ENCODE measurements around the gene PEX16.
A peak's percentile ranks its signal among the peaks of the same experiment; 100 is the strongest.

Gene PEX16

GRCh38 chr11:45925550-45925949 is 7.9 kb upstream of the PEX16 start:
- no peak for TF ChIP-seq EZH2phosphoT487 (IDR thresholded peaks at IDR 0.05; ENCODE audit: borderline replicate concordance, low read length)
- TF ChIP-seq, protein P1, sequence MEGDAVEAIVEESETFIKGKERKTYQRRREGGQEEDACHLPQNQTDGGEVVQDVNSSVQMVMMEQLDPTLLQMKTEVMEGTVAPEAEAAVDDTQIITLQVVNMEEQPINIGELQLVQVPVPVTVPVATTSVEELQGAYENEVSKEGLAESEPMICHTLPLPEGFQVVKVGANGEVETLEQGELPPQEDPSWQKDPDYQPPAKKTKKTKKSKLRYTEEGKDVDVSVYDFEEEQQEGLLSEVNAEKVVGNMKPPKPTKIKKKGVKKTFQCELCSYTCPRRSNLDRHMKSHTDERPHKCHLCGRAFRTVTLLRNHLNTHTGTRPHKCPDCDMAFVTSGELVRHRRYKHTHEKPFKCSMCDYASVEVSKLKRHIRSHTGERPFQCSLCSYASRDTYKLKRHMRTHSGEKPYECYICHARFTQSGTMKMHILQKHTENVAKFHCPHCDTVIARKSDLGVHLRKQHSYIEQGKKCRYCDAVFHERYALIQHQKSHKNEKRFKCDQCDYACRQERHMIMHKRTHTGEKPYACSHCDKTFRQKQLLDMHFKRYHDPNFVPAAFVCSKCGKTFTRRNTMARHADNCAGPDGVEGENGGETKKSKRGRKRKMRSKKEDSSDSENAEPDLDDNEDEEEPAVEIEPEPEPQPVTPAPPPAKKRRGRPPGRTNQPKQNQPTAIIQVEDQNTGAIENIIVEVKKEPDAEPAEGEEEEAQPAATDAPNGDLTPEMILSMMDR (IDR thresholded peaks at IDR 0.05; ENCODE audit: low read depth, low read length, poor library complexity, severe bottlenecking), result no peak
- Histone ChIP-seq H3K79me2 (ENCODE audit: control insufficient read depth, low read length) (peaks cover 53% of the 10 kb centered on the region), H3K4me2 (ENCODE audit: low read length) (no peak overlapping the region), H3K36me3 (ENCODE audit: control insufficient read depth, low read length) (peaks cover 42% of the 10 kb centered on the region), H3K27ac (ENCODE audit: low read depth, low read length) (no peak overlapping the region), H3F3A (ENCODE audit: control insufficient read depth, insufficient read depth) (peaks cover 25% of the 10 kb centered on the region), H3K9me3 (ENCODE audit: control insufficient read depth, insufficient read depth, low read length) (no peaks in the 10 kb centered on the region), H4K20me1 (ENCODE audit: control insufficient read depth, insufficient read depth, low read depth, low read length) (0 out of 2 replicates have a peak, but pooled peaks cover 3% of the 10 kb centered on the region), H3K4me3 (ENCODE audit: low read length) (no peak overlapping the region), H3K9me2 (replicated peaks; ENCODE audit: control insufficient read depth, low read length) (no peaks in the 10 kb centered on the region), H3K27me3 (ENCODE audit: control insufficient read depth, low read length) (peaks cover 6% of the 10 kb centered on the region), H3K4me1 (ENCODE audit: control insufficient read depth, low read length) (peaks cover 86% of the 10 kb centered on the region)

DNA sequence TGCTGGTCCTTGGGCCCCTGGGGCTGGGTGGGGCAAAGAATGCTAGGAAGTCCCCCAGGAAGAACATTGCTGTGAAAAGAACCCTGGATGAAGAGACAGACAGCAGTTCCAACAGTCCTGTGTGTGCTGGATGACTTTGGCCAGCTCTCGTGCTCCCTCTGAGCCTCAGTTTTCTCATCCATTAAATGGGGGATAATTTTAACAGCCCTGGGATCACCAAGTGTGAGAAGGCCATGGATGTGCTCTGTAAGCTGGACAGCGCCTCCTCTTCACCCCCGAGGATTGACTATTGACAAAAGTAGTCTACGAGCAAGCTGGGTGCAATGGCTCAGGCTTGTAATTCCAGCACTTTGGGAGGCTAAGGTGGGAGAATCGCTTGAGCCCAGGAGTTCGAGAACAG is 7.2 kb upstream of the PEX16 start:
- Histone ChIP-seq H3K9me3 (ENCODE audit: control insufficient read depth, insufficient read depth, low read length) (no peaks in the 10 kb centered on the region), H3K4me2 (ENCODE audit: low read length) (peak overlapping the region; percentile 95)

DNA sequence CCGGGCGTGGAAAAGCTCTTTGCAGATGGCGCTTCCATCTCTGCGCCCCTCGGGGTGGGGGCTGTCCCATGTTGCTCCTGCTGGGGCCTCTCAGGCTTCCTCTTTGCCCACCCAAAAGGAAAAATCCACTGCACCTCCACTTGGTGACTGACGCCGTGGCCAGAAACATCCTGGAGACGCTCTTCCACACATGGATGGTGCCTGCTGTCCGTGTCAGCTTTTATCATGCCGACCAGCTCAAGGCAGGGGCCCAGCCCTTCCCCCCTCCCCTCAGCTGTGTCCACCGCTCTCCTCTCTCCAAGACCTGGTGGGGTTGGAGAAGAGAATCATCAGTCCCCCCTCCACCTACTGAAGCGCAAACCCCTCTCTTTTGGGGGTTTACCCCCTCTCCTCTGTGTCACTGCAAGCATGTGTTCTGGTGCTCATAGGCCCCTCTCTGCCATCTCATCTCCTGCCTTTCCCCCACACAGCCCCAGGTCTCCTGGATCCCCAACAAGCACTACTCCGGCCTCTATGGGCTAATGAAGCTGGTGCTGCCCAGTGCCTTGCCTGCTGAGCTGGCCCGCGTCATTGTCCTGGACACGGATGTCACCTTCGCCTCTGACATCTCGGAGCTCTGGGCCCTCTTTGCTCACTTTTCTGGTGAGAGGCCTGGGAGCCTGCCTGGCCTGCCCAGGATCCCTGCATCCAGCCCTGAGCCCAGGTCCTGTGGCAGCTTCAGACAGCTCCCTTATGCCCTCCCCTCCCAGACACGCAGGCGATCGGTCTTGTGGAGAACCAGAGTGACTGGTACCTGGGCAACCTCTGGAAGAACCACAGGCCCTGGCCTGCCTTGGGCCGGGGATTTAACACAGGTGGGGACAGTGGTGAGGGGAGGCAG is 6.6 kb upstream of the PEX16 start:
- peak overlapping the region; percentile 90 for H3K4me3 ChIP-seq (ENCODE audit: low read length)
- peaks cover 6% of the 10 kb centered on the region for H3K27me3 ChIP-seq (ENCODE audit: control insufficient read depth, low read length)
- no peak for TF ChIP-seq EZH2phosphoT487 (IDR thresholded peaks at IDR 0.05; ENCODE audit: borderline replicate concordance, low read length)
- TF ChIP-seq, protein P1 (IDR thresholded peaks at IDR 0.05; ENCODE audit: low read depth, low read length, poor library complexity, severe bottlenecking), result no peak
- peaks cover 42% of the 10 kb centered on the region for H3K36me3 ChIP-seq (ENCODE audit: control insufficient read depth, low read length)
- 0 out of 2 replicates have a peak, but pooled peaks cover 3% of the 10 kb centered on the region for H4K20me1 ChIP-seq (ENCODE audit: control insufficient read depth, insufficient read depth, low read depth, low read length)
- H3K4me1 ChIP-seq (ENCODE audit: control insufficient read depth, low read length), result peaks cover 86% of the 10 kb centered on the region
- peaks cover 50% of the 10 kb centered on the region for H3K79me2 ChIP-seq (ENCODE audit: control insufficient read depth, low read length)
- no peaks in the 10 kb centered on the region for H3K9me3 ChIP-seq (ENCODE audit: control insufficient read depth, insufficient read depth, low read length)
- no peaks in the 10 kb centered on the region for H3K9me2 ChIP-seq (replicated peaks; ENCODE audit: control insufficient read depth, low read length)
- H3K27ac ChIP-seq (ENCODE audit: low read depth, low read length), result peak overlapping the region; percentile 66
- peaks cover 20% of the 10 kb centered on the region for H3F3A ChIP-seq (ENCODE audit: control insufficient read depth, insufficient read depth)
- peak overlapping the region; percentile 95 for H3K4me2 ChIP-seq (ENCODE audit: low read length)

More for the DNA sequence above, 7.2 kb upstream of the PEX16 start:
- Histone ChIP-seq H3K79me2 (ENCODE audit: control insufficient read depth, low read length) (peaks cover 53% of the 10 kb centered on the region), H3K27ac (ENCODE audit: low read depth, low read length) (no peak overlapping the region), H4K20me1 (ENCODE audit: control insufficient read depth, insufficient read depth, low read depth, low read length) (0 out of 2 replicates have a peak, but pooled peaks cover 3% of the 10 kb centered on the region), H3K9me2 (replicated peaks; ENCODE audit: control insufficient read depth, low read length) (no peaks in the 10 kb centered on the region), H3K36me3 (ENCODE audit: control insufficient read depth, low read length) (peaks cover 42% of the 10 kb centered on the region), H3K4me1 (ENCODE audit: control insufficient read depth, low read length) (peaks cover 86% of the 10 kb centered on the region), H3K27me3 (ENCODE audit: control insufficient read depth, low read length) (peaks cover 6% of the 10 kb centered on the region), H3K4me3 (ENCODE audit: low read length) (peak overlapping the region; percentile 90; the same call in 1 of the 2 replicates), H3F3A (ENCODE audit: control insufficient read depth, insufficient read depth) (peaks cover 24% of the 10 kb centered on the region)
- no peak for TF ChIP-seq EZH2phosphoT487 (IDR thresholded peaks at IDR 0.05; ENCODE audit: borderline replicate concordance, low read length)
- TF ChIP-seq, protein P1 (IDR thresholded peaks at IDR 0.05; ENCODE audit: low read depth, low read length, poor library complexity, severe bottlenecking), result no peak
